ENCODE results near the gene PDHX.

The PDHX gene

DNA sequence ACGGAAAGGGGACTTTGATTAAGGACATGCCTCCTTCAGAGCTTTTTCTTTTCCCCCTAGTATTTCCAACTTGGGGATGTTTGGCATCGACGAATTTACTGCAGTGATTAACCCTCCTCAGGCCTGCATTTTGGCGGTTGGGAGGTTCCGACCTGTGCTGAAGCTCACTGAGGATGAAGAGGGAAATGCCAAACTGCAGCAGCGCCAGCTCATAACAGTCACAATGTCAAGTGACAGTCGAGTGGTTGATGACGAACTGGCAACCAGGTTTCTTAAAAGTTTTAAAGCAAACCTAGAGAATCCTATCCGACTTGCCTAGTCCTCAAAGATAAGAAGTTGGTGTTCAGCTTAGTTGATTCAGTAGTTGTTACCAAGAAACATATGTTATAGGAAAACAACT, 78.4 kb downstream of the PDHX start:
- DNase-seq, result no peak

DNA sequence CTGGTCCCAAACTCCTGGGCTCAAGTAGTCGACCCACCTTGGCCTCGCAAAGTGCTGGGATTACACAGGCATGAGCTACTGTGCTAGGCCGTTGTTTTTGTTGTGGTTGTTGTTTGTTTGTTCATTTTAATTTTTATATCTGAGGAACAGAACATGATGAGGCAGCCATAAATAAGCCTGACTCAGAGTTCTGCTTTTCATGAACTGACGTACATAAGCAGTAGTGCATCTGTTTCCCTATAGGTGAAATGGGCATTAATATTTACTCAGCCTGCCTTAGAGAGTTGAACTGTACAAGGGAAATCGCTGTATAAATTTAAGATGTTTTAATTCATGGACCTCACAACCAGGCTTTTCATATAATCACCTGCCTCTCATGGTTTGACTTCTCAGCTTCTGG, 80.5 kb downstream of the PDHX start:
- peak; percentile 56 to 85 (median 68) for DNase-seq

DNA sequence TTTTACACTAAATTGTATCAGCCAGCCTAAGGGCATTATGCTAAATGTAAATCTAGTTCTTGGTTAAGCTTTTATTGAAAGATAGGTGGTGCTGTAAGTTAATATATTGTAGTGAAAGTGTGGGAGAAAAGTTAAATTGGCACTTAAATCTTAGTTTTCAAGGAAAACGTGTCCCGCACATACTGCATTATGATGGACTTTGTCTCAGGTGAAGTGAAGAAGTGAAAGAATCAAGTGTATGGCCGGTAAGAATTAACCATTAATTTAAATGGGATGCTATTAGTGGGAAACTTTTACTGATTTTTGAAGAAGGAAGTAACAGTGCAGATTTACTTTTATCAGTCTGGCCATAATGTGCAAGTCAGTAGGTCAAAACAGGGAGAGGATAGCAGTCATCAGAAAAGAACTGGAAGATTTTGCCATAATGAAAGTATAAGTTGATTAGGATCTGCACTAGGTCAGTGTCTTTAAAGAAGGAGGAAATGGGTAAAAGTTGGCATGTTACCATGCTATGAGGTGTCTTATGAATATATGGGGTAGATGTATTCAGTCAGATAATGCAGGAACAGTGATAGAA, 81.6 kb downstream of the PDHX start:
- peak in 3 of 4 experiments; percentile 19 to 70 (median 54) for DNase-seq

DNA sequence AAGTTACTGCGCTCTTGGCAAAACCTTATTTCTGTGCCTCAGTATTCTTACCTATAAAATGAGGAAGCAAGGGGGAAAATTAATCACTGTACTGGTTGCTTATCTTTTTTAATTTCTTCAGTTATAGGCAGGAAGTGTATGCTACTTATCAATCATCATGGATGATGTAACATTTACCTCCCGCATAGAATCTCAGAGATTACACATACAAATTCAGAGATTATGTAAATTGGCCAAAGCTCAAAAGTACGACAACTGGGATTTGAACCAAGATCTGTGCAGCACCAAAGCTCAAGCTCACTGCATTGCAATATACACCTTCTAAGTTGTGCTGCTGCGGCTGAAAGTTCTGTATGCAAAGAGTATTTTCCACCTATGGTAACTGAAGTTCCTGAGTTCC, 83.0 kb downstream of the PDHX start:
- no peak for DNase-seq

DNA sequence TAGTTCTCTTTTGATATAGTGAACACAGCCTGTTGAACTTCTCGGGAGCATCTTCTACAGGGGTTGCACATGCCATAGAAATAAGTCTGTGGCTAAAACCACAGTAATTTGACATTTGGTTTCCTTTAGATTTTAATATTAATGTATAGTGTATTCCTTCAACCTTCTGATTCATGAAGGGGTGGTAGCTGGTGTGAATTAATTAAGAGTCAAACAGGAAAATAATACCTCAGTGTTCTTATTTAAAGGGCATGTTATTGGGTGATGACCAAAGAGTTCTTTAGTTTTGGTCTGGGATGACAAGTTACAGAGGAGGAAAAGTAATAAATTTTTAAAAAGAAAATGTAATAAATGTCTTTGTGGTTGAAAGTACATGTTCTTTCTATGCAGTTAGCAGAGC, 86.8 kb downstream of the PDHX start:
- no peak for DNase-seq

DNA sequence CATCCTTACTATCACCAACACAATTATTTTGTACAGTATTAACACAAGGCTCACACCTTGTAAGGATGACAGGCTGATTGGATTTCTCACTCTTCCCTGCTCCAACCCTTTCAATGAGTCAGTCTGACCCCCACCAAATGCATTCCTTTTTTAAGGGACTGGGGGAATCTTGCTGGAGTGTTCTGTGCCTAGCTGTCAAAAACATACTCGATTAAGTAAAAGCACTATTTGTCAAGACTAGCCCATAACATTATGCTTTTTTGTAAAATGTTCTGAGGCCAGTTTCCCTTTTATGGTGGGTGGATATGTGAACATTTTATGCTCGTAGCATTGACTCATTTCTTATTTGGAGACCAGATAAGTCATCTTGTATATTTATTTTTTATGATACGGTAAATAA, 87.2 kb downstream of the PDHX start:
- DNase-seq, result peak in 3 of 4 experiments; percentile 37 to 74 (median 55)

DNA sequence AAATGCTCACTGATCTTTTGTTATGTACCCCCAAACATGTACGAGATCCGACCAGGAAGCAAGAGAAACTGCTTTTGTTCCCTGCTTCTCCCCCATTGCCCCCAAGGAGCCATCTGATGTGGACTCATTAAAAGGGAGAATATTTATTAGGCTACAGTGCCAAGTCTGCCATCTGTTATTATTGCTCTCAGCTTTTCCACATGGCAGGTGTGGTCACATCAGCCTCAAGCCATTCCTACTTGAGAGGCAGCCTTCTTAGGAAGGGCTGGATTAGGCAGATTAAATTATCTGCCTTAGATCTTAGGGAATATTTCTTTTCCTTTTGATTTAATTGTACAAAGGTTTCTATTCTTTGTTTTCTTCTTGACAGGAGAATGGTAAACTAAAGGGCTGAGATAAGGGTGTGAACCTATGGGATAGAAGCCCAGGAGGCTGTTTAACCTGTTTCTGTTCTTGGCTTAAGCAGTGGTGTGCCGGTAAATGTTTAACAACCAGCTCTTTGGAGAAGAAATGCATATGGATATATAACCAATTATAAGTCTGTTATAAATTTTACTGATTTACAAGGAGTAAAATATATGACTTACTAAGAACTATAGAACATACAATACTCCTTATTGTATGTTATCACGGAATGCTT, 88.8 kb downstream of the PDHX start:
- no peak for DNase-seq

DNA sequence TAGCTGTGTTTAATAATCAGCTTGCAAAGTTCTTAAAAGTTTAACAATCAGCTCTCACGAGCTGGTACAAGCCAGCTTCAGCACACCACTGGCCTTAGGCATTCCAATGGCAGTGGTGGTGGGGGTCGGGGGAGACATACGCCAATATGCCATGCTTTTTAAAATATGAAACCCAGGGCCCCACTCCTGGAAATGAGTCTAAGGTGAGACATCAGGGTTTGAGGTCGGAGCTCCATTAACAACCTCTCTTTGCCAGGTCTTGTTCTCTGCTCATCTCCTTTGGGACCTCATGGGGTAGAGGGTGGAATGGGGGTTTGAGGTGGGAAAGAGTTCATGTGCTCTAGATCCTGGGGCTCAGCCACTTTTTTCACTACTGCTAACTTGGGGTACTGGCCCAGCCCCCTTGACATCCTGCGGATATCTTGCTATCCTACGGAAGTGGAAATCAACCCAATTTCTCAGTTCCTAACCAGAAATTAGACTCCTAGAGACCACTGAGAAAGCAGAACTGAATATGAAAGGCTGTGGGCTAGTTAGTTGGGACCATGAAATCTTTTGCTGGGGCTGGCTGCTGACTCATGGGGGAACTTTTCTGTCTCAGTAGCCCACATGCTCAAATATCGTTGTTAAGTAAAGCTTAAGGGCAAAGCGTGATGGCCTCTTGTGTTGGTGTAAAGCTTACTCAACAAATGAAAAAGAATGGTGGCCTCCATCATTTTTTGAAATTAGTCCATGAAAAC, 90.1 kb downstream of the PDHX start:
- peak; percentile 83 to 93 (median 88) for DNase-seq

DNA sequence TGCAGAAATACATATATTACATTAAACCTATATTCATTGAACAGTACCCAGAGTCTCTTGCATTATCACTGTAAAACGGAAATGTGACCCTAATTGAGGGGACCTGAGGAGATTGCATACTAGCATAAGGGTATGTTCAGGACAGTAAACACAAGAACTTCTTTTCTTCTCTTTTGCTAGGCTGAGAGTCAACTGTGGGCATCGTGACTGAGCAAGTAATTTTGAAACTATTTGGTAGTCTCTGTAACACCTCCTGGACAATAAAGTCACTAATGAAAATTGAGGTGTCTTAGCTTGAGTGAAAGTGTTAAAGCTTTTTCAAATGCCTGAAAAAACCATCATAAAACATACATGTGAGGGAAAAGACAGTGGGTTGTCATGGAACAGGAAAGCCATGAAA, 90.9 kb downstream of the PDHX start:
- no peak for DNase-seq

DNA sequence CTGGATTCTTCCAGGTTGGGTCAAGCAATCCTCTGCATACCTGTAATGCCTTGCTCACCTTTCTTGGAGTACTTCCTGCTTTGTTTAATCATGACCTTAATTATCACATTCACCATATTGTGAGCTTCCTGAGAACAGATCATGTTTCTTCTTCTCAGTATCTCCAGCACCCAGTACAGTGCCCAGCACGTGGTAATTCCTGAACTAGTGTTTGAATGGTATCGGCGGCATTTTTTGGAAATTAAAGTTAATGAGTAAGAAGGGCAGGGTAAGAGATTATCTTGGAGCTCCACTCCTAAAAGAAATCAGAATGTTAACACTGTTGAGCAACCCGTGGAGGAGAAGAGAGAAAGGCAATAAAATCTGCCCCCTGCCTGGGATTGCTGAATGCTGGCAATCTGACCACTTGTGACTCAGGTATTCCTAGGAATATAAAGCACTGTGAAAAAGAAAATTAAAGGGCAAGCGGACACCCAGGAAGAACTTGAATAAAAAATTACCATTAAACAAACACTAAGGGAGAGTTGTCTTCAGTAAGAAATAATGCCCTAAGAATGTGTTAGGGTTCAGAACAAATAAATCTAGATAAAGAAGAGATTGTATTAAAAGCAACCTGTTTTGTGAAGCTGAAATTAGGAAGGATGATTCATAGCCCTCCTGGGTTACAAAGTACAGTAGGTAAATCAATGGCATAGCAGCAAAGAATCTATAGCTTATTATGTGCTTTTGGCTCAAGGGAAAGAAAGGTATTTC, 92.9 kb downstream of the PDHX start:
- DNase-seq, result no peak

DNA sequence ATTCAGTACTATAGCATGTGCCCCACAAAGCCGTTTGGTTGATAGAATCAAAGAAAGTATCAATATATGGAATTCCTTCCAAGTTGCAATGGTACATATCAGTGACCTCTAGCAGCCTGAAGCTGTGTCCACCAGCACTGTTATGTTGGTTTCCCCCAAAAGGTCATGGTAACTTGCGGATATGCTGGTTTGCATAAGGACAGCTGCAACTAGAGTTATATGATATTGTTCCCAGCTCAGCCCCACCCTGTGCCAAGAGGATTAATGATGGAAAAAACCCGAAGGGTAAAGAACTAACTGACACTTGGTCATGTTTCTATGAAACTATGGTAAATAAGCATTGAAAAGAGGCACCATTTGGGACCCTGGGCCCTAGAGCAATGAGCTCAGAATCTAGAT, 93.5 kb downstream of the PDHX start:
- DNase-seq, result no peak

DNA sequence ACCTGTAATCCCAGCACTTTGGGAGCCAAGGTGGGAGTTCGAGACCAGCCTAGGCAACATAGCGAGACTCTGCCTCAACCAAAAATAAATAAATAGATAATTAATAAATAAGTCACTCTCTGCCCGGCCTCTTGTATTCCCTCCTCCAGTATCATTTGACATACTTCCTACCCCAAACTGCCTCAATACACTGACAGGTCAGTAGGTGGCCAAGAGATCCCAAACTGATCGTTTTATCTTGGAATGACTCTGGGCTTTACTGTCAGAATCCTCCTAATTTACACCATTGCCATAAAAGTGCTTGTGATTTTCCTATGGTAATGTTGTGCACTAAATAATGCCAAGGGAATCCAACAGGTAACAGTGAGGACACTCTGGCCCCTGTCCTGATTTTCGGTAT, 94.2 kb downstream of the PDHX start:
- no peak for DNase-seq

DNA sequence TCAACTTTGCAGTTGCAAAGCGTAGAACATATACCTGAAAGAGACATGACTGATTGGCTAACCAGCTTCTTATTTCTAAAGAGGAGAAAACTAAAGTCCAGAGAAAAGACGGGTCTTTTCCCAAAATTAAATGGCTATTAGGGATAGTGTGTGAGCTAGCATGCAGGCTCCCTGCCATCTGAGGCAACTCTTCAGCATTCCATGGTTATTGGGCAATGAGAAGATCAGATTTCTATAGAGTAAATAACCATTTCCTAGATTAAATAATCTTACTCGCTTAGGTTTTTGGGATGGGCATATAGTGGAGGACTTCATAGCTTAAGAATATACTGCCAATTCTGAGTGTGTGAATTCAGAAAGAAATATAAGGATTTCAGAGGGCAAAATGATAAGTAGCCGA, 95.0 kb downstream of the PDHX start:
- DNase-seq, result no peak

DNA sequence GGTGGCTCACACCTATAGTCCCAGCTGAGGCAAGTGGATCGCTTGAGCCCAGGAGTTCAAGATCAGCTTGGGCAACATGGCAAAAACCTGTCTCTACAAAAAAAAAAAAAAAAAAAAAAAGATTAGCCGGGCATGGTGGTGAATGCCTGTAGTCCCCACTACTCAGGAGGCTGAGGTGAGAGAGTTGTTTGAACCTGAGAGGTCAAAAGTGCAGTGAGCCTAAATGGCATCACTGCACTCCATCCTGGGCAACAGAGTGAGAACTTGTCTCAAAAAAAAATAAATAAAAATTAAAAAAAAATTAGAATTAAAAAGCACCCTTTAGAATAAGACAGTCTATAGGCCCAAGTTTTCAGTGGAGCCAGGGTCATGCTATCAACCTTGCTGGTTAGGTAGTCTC, 95.5 kb downstream of the PDHX start:
- DNase-seq, result no peak

DNA sequence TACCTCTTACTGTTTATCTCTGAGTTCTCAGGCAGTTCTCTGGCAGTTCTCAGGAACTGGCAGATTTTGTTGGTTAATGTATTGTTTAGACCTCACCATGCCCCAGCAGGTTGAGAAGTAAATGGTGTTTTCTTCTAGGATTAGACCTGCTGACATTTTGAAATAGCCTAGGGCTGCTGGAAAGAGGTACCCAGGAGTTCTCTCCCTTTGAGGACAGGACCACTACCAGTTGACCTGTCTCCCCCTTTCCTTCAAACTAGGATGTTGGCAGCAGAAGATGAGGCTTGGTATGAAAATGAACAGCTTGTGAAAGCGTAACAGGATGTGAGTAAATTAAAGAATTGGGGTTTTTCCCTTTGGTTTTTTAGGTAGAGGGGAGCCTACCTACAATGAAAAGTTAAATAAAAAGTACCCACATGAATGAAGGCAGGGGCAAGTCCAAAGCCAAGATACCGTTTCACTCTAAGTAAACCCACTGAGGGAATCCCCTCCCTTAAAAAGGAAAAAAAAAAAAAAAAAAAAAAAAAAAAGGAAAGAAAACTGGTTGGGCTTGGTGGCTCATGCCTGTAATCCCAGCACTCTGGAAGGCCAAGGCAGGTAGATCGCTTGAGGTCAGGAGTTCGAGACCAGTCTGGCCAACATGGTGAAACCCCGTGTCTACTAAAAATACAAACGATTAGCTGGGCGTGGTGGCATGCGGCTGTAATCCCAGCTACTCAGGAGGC, 96.2 kb downstream of the PDHX start:
- no peak for DNase-seq

DNA sequence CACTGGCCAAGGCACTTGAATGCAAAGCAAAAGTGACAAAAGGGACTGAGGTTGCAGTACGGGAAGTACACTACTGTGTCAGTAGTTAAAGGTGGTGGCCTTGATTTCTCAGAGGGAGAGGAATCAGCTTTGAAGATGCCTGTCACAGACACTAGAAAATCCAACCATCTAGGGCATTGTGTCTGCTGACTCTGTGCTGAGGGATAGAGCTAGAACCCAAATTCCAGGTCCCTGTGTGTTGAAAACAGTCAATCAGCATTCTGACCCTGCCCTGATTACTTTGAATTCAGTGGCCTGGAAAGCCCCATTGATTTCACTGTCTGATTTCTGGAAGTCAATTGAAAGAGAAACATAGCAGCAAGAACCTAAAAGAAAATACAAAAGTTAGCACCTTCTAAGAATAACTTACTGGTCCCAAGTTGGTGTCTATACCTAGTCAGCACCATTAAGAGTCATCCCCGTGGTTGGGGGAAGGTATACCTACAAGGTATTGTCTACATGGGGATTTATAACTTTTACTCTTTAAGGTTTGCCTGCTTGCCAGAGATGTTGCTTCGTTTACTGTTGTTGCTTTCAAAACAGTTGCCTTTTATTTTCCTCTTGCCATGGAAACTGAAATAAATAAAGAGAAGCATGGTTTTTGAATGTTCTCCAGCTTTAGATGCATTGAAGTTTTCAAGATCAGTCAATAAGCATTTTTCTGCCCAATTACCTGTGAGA, 97.3 kb downstream of the PDHX start:
- no peak for DNase-seq

DNA sequence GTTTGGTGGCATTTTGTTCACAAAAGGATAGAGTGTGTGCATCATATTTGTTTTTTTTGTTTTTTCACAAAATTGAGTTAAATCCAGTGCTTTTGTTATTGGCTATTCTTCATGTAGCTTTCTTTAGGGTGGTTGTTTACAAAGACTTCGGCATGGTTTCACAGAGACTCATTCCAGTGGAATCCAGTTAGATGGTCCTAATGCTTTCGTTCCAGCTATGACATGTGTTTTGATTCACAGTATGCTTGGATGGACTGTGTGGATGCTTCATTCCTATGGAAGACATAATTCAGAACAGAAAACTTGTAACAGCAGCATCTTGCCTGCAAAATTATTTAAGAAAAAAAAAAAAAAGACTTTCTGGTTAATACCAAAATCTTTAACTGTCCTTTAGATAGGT, 97.9 kb downstream of the PDHX start:
- DNase-seq, result no peak

DNA sequence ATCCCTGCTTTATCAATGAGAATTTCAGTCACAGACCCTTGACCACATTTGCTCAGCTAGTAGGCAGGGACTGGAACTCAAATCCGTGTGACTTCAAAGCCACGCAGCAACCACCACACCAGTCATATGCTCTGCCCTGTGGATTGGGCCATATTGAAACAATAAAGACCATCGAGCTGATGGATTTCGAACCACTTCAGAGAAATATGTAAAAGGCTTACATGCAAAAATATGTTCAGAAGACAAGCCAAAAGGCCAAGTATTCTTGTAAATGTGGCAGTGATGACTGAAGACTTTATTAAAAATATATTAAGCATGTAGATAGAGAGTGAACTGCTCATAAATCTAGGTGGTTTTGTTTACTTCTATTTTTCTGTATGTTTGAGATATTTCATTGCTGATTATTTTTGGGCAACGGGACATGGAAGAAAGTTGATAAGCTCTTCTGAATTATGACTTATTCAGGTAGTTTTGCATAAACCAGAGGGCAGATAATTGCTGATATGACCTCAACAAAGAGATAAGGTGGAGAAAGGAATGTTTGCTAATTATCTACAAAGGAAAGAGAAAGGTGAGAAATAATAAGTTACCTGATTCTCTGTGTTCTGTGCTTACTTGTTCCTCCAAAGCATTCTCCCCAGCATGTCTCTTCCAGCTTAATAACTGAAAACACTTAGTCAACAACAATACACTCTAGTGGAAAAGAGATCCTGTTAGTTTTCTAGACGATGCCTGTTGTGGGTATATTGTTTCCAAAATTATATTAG, 99.4 kb downstream of the PDHX start:
- DNase-seq, result no peak

DNA sequence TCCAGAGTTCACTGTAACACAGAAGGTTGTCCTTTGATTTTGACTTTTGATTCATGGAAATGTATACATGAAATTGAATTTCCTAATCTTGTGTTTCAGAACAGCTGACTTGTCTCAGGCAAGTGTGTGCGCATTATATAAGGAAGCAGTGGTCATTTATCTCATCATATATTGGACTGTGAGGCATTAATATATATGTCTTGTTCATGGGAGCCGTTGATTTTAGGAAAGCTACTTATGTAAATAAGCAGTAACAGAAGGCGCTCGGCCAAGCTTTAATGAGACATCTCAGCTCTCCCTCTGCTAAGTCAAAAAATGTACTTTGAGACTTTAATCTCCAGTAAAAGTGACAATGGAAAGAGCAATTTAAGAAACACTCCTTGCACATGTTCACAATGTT, 100.5 kb downstream of the PDHX start:
- DNase-seq, result no peak

DNA sequence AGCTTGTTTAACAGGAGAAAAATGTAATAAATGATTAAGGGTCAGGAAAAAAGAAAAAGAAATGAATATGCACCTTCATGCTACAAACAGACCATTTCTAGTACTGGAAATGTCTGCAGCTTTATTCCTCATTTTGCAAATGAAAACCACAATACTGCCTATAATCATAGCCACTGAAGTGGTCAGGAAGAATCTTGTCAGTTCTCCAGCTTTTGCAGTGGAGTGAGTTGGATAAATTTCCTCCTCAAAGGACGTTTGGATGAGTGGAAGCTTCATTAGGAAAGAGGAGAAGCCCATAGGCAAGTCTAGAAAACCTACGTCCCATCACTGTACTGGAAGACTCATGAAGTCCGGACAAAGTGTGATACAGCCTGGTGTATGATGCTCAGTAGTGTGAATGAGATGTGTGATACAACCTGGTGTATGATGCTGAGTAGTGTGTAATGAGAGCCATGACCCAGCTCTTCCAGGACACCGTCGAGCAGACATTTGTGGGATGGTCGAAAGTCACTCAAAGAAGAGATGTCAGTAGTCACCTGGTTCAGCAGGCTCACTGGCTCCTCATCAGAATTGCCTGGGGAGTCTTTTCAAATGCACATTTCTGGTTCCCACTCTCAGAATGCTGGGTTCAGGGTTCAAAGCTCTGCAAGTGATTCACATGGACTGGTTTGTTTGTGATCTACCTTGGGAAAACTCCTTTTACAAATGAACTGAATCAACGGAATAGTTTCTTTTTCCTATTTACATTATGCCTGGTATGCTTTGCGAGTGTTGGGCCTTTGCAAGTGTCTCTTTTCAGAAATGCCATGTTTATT, 101.3 kb downstream of the PDHX start:
- no peak for DNase-seq

Data from suppressor macrophage (primary cell).